ENCODE results near the gene METTL15.

- TF ChIP-seq, protein P1, sequence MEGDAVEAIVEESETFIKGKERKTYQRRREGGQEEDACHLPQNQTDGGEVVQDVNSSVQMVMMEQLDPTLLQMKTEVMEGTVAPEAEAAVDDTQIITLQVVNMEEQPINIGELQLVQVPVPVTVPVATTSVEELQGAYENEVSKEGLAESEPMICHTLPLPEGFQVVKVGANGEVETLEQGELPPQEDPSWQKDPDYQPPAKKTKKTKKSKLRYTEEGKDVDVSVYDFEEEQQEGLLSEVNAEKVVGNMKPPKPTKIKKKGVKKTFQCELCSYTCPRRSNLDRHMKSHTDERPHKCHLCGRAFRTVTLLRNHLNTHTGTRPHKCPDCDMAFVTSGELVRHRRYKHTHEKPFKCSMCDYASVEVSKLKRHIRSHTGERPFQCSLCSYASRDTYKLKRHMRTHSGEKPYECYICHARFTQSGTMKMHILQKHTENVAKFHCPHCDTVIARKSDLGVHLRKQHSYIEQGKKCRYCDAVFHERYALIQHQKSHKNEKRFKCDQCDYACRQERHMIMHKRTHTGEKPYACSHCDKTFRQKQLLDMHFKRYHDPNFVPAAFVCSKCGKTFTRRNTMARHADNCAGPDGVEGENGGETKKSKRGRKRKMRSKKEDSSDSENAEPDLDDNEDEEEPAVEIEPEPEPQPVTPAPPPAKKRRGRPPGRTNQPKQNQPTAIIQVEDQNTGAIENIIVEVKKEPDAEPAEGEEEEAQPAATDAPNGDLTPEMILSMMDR (IDR thresholded peaks at IDR 0.05; ENCODE audit: control extremely low read depth in 1 of 3, insufficient read depth in 1 of 3, low read depth in 1 of 3, low read length in 3 of 3) = no peak
- TF ChIP-seq SIN3A (conservative IDR thresholded peaks at IDR 0.05 in 1 of 2, IDR thresholded peaks at IDR 0.05 in 1 of 2; ENCODE audit: low read depth in 1 of 2, low read length in 2 of 2) (no peak), EP300 (IDR thresholded peaks at IDR 0.05; ENCODE audit: borderline replicate concordance in 1 of 2, low read depth in 2 of 2, low read length in 2 of 2) (no peak), CHD2 (IDR thresholded peaks at IDR 0.05; ENCODE audit: low read length) (no peak), TEAD4 (IDR thresholded peaks at IDR 0.05; ENCODE audit: low read depth, low read length) (no peak), USF2 (IDR thresholded peaks at IDR 0.05; ENCODE audit: low read length) (no peak), ZNF274 (IDR thresholded peaks at IDR 0.05; ENCODE audit: borderline replicate concordance, extremely low read depth, low read length) (no peak), POLR2A (IDR thresholded peaks at IDR 0.05; ENCODE audit: control extremely low read depth in 1 of 2, low read depth in 2 of 2, low read length in 2 of 2) (no peak), POLR2AphosphoS5 (IDR thresholded peaks at IDR 0.05; ENCODE audit: low read depth, low read length) (no peak)
Observed at GRCh38 chr11:28152743-28153142, 44.6 kb downstream of the METTL15 start.
